Testis (tissue), 2 donors: ENCODE measurements around the gene HOMER2.

ENCODE experiments used
- CTCF ChIP-seq, 3 experiments: fragments of 450-650 bp in 2 of 3; fragments of 200-600 bp in 1 of 3; sonication (generic) in 1 of 3; IDR thresholded peaks; one replicate each; pipeline ENCODE4 v1.5.1; 2016 to 2019; ENCODE audit warnings: antibody characterized with exemption in 3 of 3, mild to moderate bottlenecking in 2 of 3, moderate library complexity in 1 of 3
- POLR2A ChIP-seq: fragments of 450-650 bp; IDR thresholded peaks from one replicate; pipeline ENCODE4 v1.6.1; 2017; ENCODE audit warnings: antibody characterized with exemption, mild to moderate bottlenecking, moderate library complexity

- TF ChIP-seq CTCF (IDR thresholded peaks at IDR 0.05) (no peak), POLR2A (no peak)
These were observed 78.3 kb downstream of the HOMER2 start for GRCh38 chr15:82874267-82874666.
